ENCODE measurements around the gene WDR27.

WDR27 gene

GRCh38 chr6:169424821-169425240 is 277.0 kb downstream of the WDR27 start:
- DNase-seq, result no peak

- no peak for DNase-seq
Measured at GRCh38 chr6:169424149-169424804, 277.6 kb downstream of the WDR27 start.

- DNase-seq, result no peak
Measured at GRCh38 chr6:169421586-169422264, 280.1 kb downstream of the WDR27 start.

GRCh38 chr6:169420912-169421543 is 280.8 kb downstream of the WDR27 start:
- no peak for DNase-seq

- DNase-seq, result no peak
Measured at GRCh38 chr6:169417101-169417500, 284.7 kb downstream of the WDR27 start.

GRCh38 chr6:169416249-169416648 is 285.6 kb downstream of the WDR27 start:
- DNase-seq, result no peak

- DNase-seq, result no peak
Measured at GRCh38 chr6:169415179-169415578, 286.6 kb downstream of the WDR27 start.

- no peak for DNase-seq
Measured at GRCh38 chr6:169411722-169412121, 290.1 kb downstream of the WDR27 start.

- DNase-seq, result no peak
Measured at GRCh38 chr6:169411296-169411695, 290.5 kb downstream of the WDR27 start.

GRCh38 chr6:169409742-169410312 is 292.0 kb downstream of the WDR27 start:
- no peak for DNase-seq

- DNase-seq, result no peak
Measured at GRCh38 chr6:169407325-169407724, 294.5 kb downstream of the WDR27 start.
